ENCODE results near the gene NKIRAS1. TPM values are rescaled to one million over a fixed set of nuclear protein-coding genes. Genes with fewer than 3 reads are reported as not detected.

The NKIRAS1 gene
- total RNA-seq, 1 experiment from 2014 or later, result 6.8 TPM

- H3K27ac Mint-ChIP-seq (ENCODE audit: low read depth, unreplicated experiment), result peak overlapping the region; percentile 31
- no TSS peak for BruUV-seq (replicated peaks)
- H3K36me3 Mint-ChIP-seq (ENCODE audit: insufficient read depth, unreplicated experiment), result peaks cover 21% of the 10 kb centered on the region
- intact Hi-C loops (cut with micrococcal nuclease), result loop anchor here (2.0 to 5.0 kb wide), 3 partner anchors 55 to 348 kb away; partner anchors contain the start of gene NR1D2
- peaks cover 6% of the 10 kb centered on the region for H3K4me1 Mint-ChIP-seq (ENCODE audit: insufficient read depth, unreplicated experiment)
- TF ChIP-seq, protein P1, sequence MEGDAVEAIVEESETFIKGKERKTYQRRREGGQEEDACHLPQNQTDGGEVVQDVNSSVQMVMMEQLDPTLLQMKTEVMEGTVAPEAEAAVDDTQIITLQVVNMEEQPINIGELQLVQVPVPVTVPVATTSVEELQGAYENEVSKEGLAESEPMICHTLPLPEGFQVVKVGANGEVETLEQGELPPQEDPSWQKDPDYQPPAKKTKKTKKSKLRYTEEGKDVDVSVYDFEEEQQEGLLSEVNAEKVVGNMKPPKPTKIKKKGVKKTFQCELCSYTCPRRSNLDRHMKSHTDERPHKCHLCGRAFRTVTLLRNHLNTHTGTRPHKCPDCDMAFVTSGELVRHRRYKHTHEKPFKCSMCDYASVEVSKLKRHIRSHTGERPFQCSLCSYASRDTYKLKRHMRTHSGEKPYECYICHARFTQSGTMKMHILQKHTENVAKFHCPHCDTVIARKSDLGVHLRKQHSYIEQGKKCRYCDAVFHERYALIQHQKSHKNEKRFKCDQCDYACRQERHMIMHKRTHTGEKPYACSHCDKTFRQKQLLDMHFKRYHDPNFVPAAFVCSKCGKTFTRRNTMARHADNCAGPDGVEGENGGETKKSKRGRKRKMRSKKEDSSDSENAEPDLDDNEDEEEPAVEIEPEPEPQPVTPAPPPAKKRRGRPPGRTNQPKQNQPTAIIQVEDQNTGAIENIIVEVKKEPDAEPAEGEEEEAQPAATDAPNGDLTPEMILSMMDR (IDR thresholded peaks at IDR 0.05; ENCODE audit: unreplicated experiment), result no peak
- no peaks in the 10 kb centered on the region for H3K27me3 Mint-ChIP-seq (ENCODE audit: insufficient read depth, unreplicated experiment)
- no peak overlapping the region for H3K4me3 Mint-ChIP-seq (ENCODE audit: unreplicated experiment)
- POLR2A ChIA-PET, result interaction anchor here (0.6 to 3.0 kb wide), 7 partner anchors 15 to 1439 kb away, joined by 3 to 28 read pairs (median 3); partner anchors contain the start of genes NKIRAS1 and RPL15
- H3K9me3 Mint-ChIP-seq (ENCODE audit: unreplicated experiment), result no peaks in the 10 kb centered on the region
- CTCF ChIA-PET, result interaction anchor here (0.6 to 2.7 kb wide), 12 partner anchors 9 to 335 kb away, joined by 3 to 7 read pairs (median 3); no protein-coding TSS in a partner anchor
- DNase-seq (ENCODE audit: unreplicated experiment), result no peak
Observed at GRCh38 chr3:23889386-23889785, 27.4 kb downstream of the NKIRAS1 start.

- BruUV-seq (replicated peaks), result no TSS peak
- peaks cover 17% of the 10 kb centered on the region for H3K36me3 Mint-ChIP-seq (ENCODE audit: insufficient read depth, unreplicated experiment)
- no peak overlapping the region for H3K27ac Mint-ChIP-seq (ENCODE audit: low read depth, unreplicated experiment)
Observed at GRCh38 chr3:23888617-23889228, 28.1 kb downstream of the NKIRAS1 start.

DNA sequence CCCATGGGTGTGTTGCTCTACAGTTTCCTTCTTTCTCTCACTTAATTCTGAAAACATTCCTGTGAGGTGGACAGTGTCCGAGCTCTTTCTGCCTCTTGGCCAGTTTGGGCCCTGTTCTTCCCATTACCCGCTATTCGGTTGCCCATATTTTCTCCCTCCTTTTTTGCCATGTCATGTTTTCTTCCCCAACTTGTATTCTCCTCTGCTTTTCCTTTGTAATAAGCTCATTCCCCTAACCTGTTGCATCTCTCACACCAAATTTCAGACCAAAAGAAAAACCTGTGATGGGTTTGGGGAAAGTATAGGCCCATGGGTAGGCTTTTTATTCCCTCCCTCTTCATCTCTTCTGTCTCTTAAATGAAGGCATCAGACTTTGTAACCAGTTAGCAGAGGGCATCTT lies 30.5 kb downstream of the NKIRAS1 start:
- intact Hi-C loops (cut with micrococcal nuclease), result loop anchor here (5.0 kb wide), 2 partner anchors 61 to 351 kb away; partner anchors contain the start of gene NR1D2
- POLR2A ChIA-PET, result interaction anchor here (0.6 kb wide), 2 partner anchors 61 to 1658 kb away, joined by 3 read pairs; no protein-coding TSS in a partner anchor
- Mint-ChIP-seq H3K27ac (ENCODE audit: low read depth, unreplicated experiment) (no peak overlapping the region), H3K36me3 (ENCODE audit: insufficient read depth, unreplicated experiment) (peaks cover 26% of the 10 kb centered on the region), H3K9me3 (ENCODE audit: unreplicated experiment) (no peaks in the 10 kb centered on the region), H3K4me3 (ENCODE audit: unreplicated experiment) (no peak overlapping the region), H3K4me1 (ENCODE audit: insufficient read depth, unreplicated experiment) (peaks cover 6% of the 10 kb centered on the region), H3K27me3 (ENCODE audit: insufficient read depth, unreplicated experiment) (no peaks in the 10 kb centered on the region)
- CTCF ChIA-PET, result interaction anchor here (0.5 to 1.0 kb wide), 2 partner anchors 16 to 73 kb away, joined by 3 read pairs; no protein-coding TSS in a partner anchor
- no peak for DNase-seq (ENCODE audit: unreplicated experiment)
- TF ChIP-seq, protein P1 (IDR thresholded peaks at IDR 0.05; ENCODE audit: unreplicated experiment), result no peak
- no TSS peak for BruUV-seq (replicated peaks)

More at GRCh38 chr3:23888617-23889228, 28.1 kb downstream of the NKIRAS1 start:
- Mint-ChIP-seq H3K4me3 (ENCODE audit: unreplicated experiment) (no peak overlapping the region), H3K27me3 (ENCODE audit: insufficient read depth, unreplicated experiment) (no peaks in the 10 kb centered on the region), H3K9me3 (ENCODE audit: unreplicated experiment) (no peaks in the 10 kb centered on the region), H3K4me1 (ENCODE audit: insufficient read depth, unreplicated experiment) (peaks cover 6% of the 10 kb centered on the region)
- intact Hi-C loops (cut with micrococcal nuclease), result loop anchor here (2.0 to 5.0 kb wide), 3 partner anchors 54 to 349 kb away; partner anchors contain the start of gene NR1D2
- TF ChIP-seq, protein P1 (IDR thresholded peaks at IDR 0.05; ENCODE audit: unreplicated experiment), result peak; percentile 72
- POLR2A ChIA-PET, result interaction anchor here (0.7 to 3.0 kb wide), 9 partner anchors 11 to 1439 kb away, joined by 3 to 28 read pairs (median 3); partner anchors contain the start of genes NKIRAS1 and RPL15
- CTCF ChIA-PET, result interaction anchor here (0.5 to 2.7 kb wide), 26 partner anchors 9 to 1801 kb away, joined by 3 to 7 read pairs (median 3); no protein-coding TSS in a partner anchor
- DNase-seq (ENCODE audit: unreplicated experiment), result peak; percentile 35

- Mint-ChIP-seq H3K27ac (ENCODE audit: low read depth, unreplicated experiment) (no peak overlapping the region), H3K4me1 (ENCODE audit: insufficient read depth, unreplicated experiment) (peaks cover 6% of the 10 kb centered on the region), H3K27me3 (ENCODE audit: insufficient read depth, unreplicated experiment) (no peaks in the 10 kb centered on the region), H3K9me3 (ENCODE audit: unreplicated experiment) (no peaks in the 10 kb centered on the region), H3K4me3 (ENCODE audit: unreplicated experiment) (no peak overlapping the region), H3K36me3 (ENCODE audit: insufficient read depth, unreplicated experiment) (peaks cover 24% of the 10 kb centered on the region)
- POLR2A ChIA-PET, result interaction anchor here (0.9 to 1.0 kb wide), 2 partner anchors 11 to 31 kb away, joined by 3 to 4 read pairs; partner anchors contain the start of genes NKIRAS1 and RPL15
- TF ChIP-seq, protein P1 (IDR thresholded peaks at IDR 0.05; ENCODE audit: unreplicated experiment), result no peak
- intact Hi-C loops (cut with micrococcal nuclease), result loop anchor here (5.0 kb wide), 2 partner anchors 62 to 352 kb away; partner anchors contain the start of gene NR1D2
- BruUV-seq (replicated peaks), result no TSS peak
- CTCF ChIA-PET, result interaction anchor here (0.6 kb wide), 2 partner anchors 54 to 702 kb away, joined by 3 read pairs; no protein-coding TSS in a partner anchor
- DNase-seq (ENCODE audit: unreplicated experiment), result peak; percentile 13
Observed at GRCh38 chr3:23885210-23885609, 31.6 kb downstream of the NKIRAS1 start.

Data from MCF 10A (cell line).